Stimulated activated naive CD8-positive, alpha-beta T cell treated with anti-CD3 and anti-CD28 coated beads, Interleukin-15, Interleukin-2, amounts not matched to agents 100 U/mL and 50 U/mL, for 24 hours (primary cell): ENCODE results near the gene APLNR.

Experiments used
- ATAC-seq: fragments of 150-1000 bp; cut with Tn5 transposase; one replicate; pipeline ENCODE4 v1.10.0; 2021
- DNase-seq: peaks from one replicate; pipeline ENCODE4 v3.0.0; 2021

Gene APLNR

DNA sequence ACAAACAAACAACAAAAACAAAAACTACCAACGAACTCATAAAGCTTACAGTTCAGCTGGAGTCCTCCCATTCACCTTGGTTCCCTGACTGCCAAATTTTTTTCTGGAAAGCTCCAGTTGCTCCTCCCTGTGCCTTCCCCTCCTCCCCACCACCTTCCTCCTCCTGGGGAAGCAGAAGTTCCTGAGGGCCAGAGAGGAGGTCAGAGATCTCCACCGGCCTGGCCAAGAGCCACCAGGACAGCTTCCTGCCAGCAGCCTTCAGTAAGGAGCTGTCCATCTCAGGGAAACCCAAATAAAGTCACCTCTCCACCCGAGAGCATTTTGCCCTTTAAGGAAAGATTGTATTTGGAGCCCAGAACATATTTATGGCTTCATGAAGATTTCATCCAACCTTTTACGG is 20.0 kb downstream of the APLNR start:
- DNase-seq = no peak
- ATAC-seq = no peak

DNA sequence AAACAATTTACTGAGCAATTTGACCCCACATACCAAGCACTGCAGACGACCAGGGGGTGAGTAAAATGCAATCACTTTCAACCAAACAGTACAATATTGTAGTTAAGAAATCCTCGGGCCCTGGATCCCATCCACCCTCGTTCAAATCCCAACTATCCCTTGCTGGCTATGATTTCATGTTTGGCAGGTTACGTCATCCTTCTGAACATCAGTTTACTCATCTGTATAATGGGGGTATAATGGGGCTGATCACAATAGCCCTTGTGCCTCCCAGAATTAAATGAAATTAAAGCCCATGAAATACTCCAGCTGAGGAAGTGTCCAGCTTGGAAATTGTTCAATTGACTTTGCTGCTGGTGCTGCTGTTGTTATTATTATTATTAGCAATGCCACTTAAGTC is 20.6 kb downstream of the APLNR start:
- ATAC-seq = no peak
- DNase-seq = no peak

DNA sequence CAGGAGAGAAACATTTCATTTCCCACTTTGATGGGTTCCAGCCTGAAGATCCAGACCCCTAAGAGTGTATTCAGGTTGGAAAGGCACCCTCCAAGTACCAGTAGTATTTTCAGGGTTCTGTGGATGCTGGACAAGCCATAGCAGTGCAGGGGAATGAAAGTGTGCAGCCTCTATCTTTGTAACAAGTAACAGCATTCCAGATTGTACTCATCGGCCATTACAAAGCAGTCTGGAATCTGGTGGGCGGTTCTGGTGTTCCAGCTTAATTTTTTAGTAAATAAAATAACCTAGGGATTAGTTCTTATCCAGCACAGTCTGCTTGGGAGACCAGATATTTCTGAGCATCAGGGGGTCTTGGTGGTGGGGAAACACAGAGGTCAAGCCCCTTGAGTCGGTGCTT is 22.6 kb downstream of the APLNR start:
- no peak for DNase-seq
- ATAC-seq = no peak

DNA sequence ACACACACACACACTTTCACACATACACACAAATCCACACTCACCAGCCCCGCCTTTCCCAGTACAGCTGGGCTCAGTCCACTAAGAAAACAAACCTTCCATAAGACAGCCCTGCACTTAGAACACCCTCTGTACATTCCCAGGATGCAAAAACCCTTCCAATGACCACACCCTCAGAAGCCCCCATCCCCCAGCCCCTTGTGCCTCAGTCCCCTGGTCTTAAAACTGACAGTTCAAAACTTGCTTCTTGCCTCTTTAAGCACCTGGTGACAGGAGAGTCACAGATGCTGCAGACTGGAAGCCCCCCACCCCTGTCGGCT is 23.0 kb downstream of the APLNR start:
- DNase-seq (no peak), ATAC-seq (no peak)

DNA sequence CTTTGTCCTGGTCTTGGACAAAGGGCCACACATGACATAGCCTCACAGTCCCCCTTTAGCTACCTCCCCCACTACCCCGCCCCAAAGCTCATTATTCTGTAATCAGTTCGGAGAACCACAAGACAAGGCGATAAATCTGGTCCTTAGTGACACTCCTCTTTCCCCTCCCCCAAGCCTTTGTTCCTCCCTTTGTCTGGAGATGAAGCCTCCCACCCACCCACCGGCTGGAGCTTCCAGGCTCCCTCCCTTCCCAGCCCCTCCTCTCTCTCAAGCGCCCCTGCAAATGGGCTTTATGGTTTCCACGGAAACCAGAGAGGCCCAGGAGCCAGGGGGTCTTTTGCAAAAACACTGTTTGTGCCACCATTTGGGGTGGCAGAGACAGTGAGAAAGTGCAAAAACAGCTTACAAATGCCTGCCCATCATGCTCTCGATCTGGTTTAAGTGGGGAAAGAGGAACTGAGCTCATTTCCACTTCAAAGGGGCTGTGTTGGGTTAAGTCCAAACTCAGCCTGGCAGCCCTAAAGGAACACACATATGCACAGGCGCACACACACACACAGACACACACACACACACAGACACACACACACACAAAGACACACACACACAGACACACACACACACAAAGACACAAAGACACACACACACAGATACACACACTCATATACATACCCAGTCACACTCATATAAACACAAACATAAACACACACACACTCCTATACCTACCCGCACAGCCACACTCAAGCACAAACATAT is 23.5 kb downstream of the APLNR start:
- no peak for DNase-seq

DNA sequence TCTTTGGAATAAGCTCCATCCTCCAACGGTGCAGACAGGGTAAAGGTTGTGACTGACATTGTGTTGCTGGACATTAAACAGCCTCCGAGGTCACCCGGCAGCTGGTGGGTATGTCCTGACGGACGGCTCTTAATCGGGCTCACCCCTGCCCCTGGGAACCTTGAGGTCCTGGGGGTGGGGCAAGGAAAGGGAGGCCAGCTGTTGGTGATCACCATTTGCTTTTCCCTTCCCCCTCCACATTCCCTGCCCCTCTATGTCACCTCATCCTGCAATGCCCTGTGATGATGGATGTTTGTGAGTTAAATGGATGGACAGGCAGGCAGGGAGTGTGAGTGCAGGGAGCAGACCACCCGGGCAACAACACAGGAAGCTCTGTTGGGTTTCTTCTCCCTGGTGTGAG is 26.3 kb downstream of the APLNR start:
- ATAC-seq (no peak), DNase-seq (no peak)

More for the DNA sequence above, 23.5 kb downstream of the APLNR start:
- ATAC-seq = no peak

DNA sequence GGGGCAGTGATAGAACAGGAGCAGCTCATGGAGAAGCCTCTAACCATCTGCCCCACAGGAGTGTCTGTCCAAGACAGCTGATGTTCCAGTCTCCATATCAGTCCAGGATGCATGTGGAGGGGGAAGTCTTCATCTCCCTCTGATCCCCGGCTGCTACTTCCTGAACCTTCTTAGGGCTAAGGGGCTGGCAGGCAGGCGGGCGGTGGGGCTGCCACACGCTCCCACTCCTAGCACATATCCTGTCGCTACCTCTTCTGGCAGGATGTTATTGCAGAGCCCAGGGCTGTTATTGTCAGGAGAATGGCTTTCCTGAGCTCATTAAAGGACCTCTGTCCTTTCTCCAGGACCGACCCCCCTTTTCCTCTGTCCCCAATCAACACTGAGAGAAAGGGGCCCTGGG is 29.9 kb downstream of the APLNR start:
- no peak for ATAC-seq

DNA sequence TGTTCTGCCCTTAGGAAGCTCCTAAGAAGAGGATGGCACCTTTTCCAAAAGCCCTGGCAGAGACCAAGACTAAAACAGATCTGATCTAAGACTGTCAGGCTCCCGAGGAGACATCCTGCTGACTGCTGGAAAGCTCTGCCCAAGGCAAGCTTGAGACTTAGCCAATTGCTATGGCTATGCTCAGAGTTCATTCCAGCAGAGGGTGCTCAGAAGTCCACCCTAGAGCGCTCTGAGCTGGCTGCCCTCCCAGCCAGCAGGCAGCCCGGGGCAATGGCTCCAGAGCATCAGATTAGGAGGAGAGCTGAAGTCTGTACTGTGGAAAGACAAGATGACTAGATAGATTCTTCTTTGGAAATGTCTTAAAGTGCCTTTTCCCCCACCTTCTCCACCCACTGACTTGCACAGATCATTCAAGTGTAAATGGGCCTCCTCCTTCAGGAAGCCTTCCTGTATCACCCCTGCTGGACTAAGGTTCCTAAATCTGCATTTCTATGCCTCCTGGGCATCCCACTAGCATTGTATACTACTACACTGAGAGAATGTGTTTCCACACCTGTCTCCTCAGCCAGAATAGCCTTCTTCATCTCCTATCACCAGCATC is 31.9 kb downstream of the APLNR start:
- DNase-seq (no peak), ATAC-seq (no peak)

More for the DNA sequence above, 29.9 kb downstream of the APLNR start:
- DNase-seq = no peak

DNA sequence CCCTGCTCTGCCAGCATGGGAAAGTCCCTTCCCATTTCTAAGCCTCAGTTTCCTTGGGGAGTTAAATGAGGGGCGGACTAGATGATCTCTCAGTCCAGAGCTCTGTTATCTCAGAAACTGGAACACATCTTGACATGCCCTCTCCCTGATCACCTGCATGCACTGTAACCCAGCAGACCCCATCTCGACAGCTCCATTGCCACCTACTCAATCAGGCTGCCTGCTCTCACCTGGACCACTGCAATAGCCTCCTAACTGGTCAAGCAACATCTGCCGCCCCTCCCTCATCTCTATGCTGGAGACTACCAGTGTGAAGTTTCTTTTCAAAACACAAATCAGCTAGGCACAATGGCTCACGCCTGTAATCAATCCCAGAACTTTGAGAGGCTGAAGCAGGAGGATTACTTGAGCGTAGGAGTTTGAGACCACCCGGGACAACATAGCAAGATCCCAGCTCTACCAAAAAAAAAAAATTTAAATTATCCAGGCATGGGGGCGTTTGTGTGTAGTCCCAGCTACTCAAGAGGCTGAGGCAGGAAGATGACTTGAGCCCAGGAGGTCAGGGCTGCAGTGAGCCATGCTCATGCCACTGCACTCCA is 33.1 kb downstream of the APLNR start:
- no peak for DNase-seq
- ATAC-seq = no peak

DNA sequence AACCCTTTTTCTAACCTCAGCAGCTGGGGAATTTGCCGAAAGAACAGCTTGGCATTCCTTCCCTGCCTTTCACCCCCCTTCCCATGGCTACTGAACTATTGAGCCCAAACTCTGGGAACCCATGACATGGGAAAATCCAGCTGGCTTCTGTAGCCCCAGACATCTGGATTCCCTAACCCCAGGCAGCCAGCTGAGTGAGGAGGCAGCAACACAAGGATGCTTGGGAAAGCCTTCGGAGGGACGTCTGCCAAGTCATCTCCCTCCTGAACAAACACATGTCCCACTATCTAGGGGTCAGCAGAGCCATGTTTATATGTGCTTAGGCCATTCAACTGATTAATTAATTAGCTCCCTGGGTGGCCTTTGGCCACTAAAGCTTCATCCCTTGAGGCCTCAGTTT is 33.7 kb downstream of the APLNR start:
- ATAC-seq = no peak
- DNase-seq = no peak

DNA sequence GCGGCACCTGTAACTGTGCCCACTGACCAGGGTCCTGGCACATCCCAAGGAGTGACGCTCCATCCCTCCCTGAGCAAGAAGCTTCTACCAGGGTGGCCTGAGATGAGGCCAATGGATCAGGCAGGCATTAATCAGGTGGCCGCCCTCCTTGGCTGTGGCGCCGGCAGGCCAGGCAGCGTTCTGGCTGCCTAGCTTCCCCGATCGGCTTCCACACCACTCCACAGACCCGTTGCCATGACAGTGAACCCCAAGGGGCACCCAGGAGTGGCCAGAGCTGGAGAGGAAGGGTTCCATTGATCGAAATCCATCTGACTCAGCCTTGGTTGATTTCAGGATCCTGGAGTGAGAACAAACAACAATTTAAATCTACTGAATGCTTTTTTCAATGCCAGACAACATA is 34.8 kb downstream of the APLNR start:
- ATAC-seq = no peak
- DNase-seq = no peak

DNA sequence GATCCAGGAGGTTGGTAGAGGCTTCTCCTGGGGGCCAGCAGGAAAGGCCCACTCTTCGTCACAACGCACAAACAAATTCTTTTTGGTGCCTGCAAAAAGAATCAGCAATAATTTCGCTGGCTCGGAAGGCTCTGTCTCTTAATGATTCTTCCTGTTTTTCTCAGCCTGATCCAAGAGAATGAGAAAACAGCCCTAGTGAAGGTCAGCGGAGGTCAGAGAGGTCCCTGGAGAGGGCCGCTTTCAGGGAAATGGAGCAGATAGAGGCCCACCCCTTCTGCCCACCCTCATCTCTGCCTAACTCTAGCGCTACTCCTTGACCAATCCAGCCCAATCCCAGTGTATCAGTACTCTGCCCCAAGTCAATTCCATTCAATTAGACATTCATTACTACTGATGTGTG is 36.1 kb downstream of the APLNR start:
- ATAC-seq (no peak), DNase-seq (no peak)

DNA sequence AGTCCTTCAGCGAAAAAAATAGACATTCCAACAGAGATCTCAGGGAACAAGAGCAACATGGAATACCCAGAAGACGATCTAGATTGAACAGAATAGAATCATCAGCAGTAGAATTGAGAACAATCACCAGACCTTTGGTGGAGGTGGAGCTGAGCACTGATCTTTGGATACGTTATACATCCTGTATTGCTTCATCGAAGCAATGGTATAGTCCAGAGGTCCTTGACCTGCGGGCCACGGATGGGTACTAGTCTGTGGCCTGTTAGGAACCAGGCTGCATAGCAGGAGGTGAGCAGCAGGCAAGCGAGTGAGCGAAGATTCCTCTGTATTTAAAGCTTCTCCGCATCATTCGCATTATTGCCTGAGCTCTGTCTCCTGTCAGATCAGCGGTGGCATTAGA is 37.7 kb downstream of the APLNR start:
- no peak for DNase-seq
- no peak for ATAC-seq

DNA sequence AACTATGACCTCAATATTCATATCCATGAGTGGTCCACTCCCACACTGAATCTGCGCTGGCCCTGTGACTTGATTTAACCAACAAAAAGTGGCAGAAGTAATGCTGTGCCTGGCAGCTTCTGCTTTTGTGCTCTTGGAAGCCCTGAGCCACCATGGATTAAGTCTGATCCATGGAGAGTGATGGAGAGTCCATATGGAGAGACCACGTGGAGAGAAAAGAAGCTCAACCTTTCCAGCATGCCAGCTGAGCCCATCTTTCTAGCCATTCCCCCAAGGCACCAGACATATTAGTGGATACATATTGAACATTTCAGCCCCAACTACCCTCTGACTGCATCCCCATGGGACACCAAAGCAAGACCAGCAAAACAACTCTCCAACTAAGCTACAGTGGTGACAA is 39.3 kb downstream of the APLNR start:
- DNase-seq (no peak), ATAC-seq (no peak)

DNA sequence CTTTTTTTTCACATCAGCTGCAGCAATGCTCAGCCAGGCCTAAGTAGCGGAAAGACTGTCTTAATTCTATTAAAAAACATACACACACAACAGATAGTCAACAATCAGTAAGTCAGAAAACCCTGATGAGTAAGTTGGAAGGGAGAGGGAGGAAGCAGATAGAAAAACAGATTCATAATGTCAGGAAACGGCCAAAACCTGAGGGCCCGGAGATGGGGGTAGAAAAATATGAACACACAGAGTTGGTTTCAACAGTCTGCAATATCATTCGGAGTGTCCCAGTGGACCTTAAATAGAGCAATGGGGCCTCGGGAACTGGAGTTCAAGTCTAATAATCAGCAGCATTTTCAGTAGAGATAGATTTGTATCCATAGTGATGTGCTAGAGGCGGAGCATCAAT is 40.5 kb downstream of the APLNR start:
- no peak for DNase-seq
- no peak for ATAC-seq

DNA sequence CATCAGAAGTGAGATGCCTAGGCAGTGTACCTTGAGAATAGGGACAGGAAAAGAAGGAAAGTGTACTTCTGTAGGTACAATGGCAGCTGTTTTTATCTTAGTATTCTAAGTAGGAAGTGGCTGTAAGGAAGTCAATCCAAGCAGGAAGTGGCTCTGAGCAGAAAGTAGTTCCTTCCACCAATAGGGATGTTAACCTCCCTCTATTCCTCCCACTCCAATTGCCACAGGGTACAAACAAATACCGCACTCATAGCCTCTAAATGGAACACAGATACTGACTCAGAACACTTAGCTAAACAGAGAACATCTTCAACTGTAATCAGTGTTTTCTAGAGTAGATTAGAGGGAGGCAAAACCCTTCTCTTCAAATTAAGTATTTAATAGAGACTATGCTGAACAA is 44.7 kb downstream of the APLNR start:
- ATAC-seq (no peak), DNase-seq (no peak)

DNA sequence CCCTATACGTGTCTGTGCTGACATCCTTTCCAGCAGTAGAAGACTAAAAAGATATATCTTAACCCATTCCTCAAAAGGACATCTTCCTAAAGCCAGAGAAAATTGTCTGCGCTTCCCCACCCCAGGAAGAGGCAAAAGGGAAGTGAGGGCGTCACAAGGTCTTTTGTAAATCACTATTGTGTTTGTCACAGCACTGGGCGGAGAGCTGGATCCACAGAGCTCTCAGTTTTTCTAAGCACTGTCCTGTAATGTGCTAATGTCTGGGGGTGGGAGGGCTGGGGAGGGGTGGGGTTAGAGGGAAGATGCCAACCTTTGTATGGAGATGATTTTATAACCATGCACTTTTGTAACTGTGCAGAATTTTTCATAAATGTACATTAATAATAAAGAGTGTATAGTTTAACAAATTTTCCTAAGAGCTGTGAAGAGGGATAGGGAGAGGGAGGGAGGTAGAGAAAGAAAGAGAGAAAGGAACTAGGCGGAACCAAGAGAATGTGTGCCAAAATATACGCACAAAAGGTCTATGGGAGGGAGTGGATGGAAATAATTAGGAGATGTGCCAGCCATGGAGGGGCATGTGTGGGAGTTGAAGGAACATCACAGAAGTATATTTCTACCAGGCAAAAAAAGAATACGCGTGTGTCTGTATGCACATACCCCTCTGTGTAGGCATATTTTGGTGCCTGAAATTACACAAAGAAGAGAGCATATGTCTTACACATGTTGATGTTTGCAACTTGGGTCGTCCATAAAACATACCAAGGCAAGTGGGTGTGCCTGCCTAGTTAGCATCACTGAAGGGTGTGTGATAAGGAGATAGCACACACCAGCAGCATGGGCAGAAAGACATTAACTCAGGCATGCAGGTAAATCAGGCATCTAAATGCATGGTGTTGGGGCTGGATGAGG is 45.5 kb downstream of the APLNR start:
- ATAC-seq (no peak), DNase-seq (no peak)

DNA sequence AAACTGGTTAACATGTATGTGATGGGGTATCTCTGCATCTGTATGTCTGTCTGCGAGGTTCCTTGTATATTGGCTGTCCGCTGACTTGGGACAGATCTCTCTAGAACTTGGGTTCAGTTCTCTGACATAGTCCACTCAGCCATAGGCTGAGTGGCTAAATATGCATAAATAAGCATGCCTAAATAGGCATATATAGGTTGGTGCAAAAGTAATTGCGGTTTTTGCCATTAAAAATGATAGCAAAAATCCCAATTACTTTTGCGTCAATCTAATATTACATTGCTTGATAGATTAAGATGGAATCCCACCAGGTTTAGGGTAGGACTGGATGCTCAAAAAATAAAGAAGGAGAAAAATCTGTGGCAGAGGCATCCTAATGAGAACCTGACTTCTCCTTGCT is 46.5 kb downstream of the APLNR start:
- DNase-seq = no peak
- no peak for ATAC-seq
